SK-N-SH (cell line): ENCODE results near the gene SGSM2. TPM values are rescaled to one million over a fixed set of nuclear protein-coding genes. Genes with fewer than 3 reads are reported as not detected.
A peak's percentile ranks its signal among the peaks of the same experiment; 100 is the strongest.

Source experiments
- CTCF ChIA-PET: fragments of 300-600, 350-600 bp; formaldehyde crosslinking; extraction: SDS; loops from one replicate; lab custom pipeline; 2021; lab: Yijun Ruan, JAX
- POLR2A ChIA-PET: fragments of 350-600 bp; sonication (Branson Sonifier 250); formaldehyde crosslinking; extraction: SDS; loops from one replicate; lab custom pipeline; 2020; ENCODE audit warnings: antibody characterized with exemption, inconsistent platforms; lab: Yijun Ruan, JAX
- DNase-seq: peaks from one replicate; pipeline ENCODE4 v3.0.0; 2012
- H2AFZ ChIP-seq: fragments of 200-600 bp; sonication (generic); 2 replicates; pipeline ENCODE4 v1.8.1; 2016; ENCODE audit warnings: antibody characterized with exemption, mild to moderate bottlenecking, low read depth
- H3F3A ChIP-seq: fragments of 200-600 bp; sonication (generic); replicated peaks from 2 replicates; pipeline ENCODE3; 2016; ENCODE audit warnings: antibody characterized with exemption, mild to moderate bottlenecking; ENCODE audit not compliant: insufficient read depth
- H3K27ac ChIP-seq, 2 experiments: fragments of 200-500 bp in 1 of 2; fragments of 200-600 bp in 1 of 2; sonication (Bioruptor generic) in 1 of 2; sonication (generic), shearing (Covaris generic) in 1 of 2; 2 replicates each; pipeline versions ENCODE4 v1.5.1 to v1.6.1; 2014 to 2016; ENCODE audit warnings: low read depth in 2 of 2, inconsistent platforms in 1 of 2, low read length in 1 of 2, mild to moderate bottlenecking in 1 of 2, mixed read lengths in 1 of 2
- H3K27me3 ChIP-seq: fragments of 200-600 bp; sonication (generic), shearing (Covaris generic); 2 replicates; pipeline ENCODE4 v1.6.1; 2016; ENCODE audit warnings: mixed run types; ENCODE audit not compliant: insufficient read depth
- H3K36me3 ChIP-seq, 2 experiments: fragments of 200-500 bp in 1 of 2; fragments of 200-600 bp in 1 of 2; sonication (Bioruptor generic) in 1 of 2; sonication (generic) in 1 of 2; replicated peaks in 1 of 2; 2 replicates each; pipeline versions ENCODE3 to v1.5.1; 2014 to 2016; ENCODE audit warnings: low read length in 1 of 2, mild to moderate bottlenecking in 1 of 2; ENCODE audit not compliant: insufficient read depth in 2 of 2, control insufficient read depth in 1 of 2
- H3K4me1 ChIP-seq, 2 experiments: fragments of 200-500 bp in 1 of 2; fragments of 200-600 bp in 1 of 2; sonication (Bioruptor generic) in 1 of 2; sonication (generic), shearing (Covaris generic) in 1 of 2; 2 replicates each; pipeline versions ENCODE4 v1.5.1 to v1.6.1; 2014 to 2016; ENCODE audit warnings: low read depth in 1 of 2, low read length in 1 of 2, mixed run types in 1 of 2; ENCODE audit not compliant: insufficient read depth in 2 of 2, control insufficient read depth in 1 of 2
- H3K4me2 ChIP-seq: fragments of 200-600 bp; sonication (generic), shearing (Covaris generic); 2 replicates; pipeline ENCODE4 v1.6.1; 2017; ENCODE audit warnings: mixed run types
- H3K4me3 ChIP-seq, 2 experiments: fragments of 200-500 bp in 1 of 2; fragments of 200-600 bp in 1 of 2; sonication (Bioruptor generic) in 1 of 2; sonication (generic), shearing (Covaris generic) in 1 of 2; 2 replicates each; pipeline versions ENCODE4 v1.5.1 to v1.8.1; 2014 to 2016; ENCODE audit warnings: low read depth in 2 of 2, inconsistent platforms in 1 of 2, low read length in 1 of 2, mild to moderate bottlenecking in 1 of 2, mixed read lengths in 1 of 2, moderate library complexity in 1 of 2
- H3K79me2 ChIP-seq: fragments of 200-600 bp; sonication (generic); 2 replicates; pipeline ENCODE4 v1.8.1; 2017; ENCODE audit warnings: mild to moderate bottlenecking; ENCODE audit not compliant: insufficient read depth
- H3K9ac ChIP-seq: fragments of 200-600 bp; sonication (generic); 2 replicates; pipeline ENCODE4 v1.6.1; 2017; ENCODE audit warnings: mixed run types
- H3K9me2 ChIP-seq: fragments of 200-600 bp; sonication (generic); 2 replicates; pipeline ENCODE4 v1.6.1; 2017; ENCODE audit warnings: mixed run types
- H3K9me3 ChIP-seq: fragments of 200-600 bp; sonication (generic); 2 replicates; pipeline ENCODE4 v1.6.1; 2017; ENCODE audit warnings: mixed run types, mild to moderate bottlenecking, moderate library complexity
- H4K20me1 ChIP-seq: fragments of 200-600 bp; sonication (generic); 2 replicates; pipeline ENCODE4 v1.6.1; 2017; ENCODE audit warnings: mild to moderate bottlenecking, mixed run types; ENCODE audit not compliant: insufficient read depth
- CHD2 ChIP-seq: fragments of 150-350 bp; IDR thresholded peaks from 2 replicates; pipeline ENCODE4 v1.6.1; 2018; ENCODE audit warnings: low read length; ENCODE audit not compliant: partially characterized antibody
- EP300 ChIP-seq, 2 experiments: IDR thresholded peaks; 2 replicates each; pipeline versions ENCODE4 v1.4.0 to v1.6.1; 2012; ENCODE audit warnings: borderline replicate concordance in 1 of 2, low read depth in 1 of 2, low read length in 1 of 2
- EZH2phosphoT487 ChIP-seq: fragments of 200-600 bp; sonication (generic); IDR thresholded peaks from 2 replicates; pipeline ENCODE4 v1.6.1; 2017; ENCODE audit warnings: low read depth, mixed run types, mild to moderate bottlenecking, antibody characterized with exemption, moderate library complexity, borderline replicate concordance
- FOXJ3 ChIP-seq: sonication (generic); formaldehyde crosslinking; IDR thresholded peaks from 2 replicates; pipeline ENCODE4 v1.5.1; 2020; ENCODE audit warnings: mild to moderate bottlenecking, missing genetic modification reagents
- GABPA ChIP-seq: IDR thresholded peaks from 2 replicates; pipeline ENCODE4 v1.4.0; 2012; ENCODE audit warnings: low read depth, mild to moderate bottlenecking
- GATA2 ChIP-seq: sonication (generic); formaldehyde crosslinking; IDR thresholded peaks from 2 replicates; pipeline ENCODE4 v1.5.0; 2020; ENCODE audit warnings: mild to moderate bottlenecking, missing genetic modification reagents
- JUND ChIP-seq: IDR thresholded peaks from 2 replicates; pipeline ENCODE4 v1.4.0; 2012
- MXI1 ChIP-seq: IDR thresholded peaks from 2 replicates; pipeline ENCODE4 v1.6.1; 2012; ENCODE audit warnings: mild to moderate bottlenecking, low read depth, low read length, improper control_type of control experiment
- NFIC ChIP-seq: IDR thresholded peaks from 2 replicates; pipeline ENCODE4 v1.4.0; 2012; ENCODE audit warnings: borderline replicate concordance
- NRF1 ChIP-seq: IDR thresholded peaks from 2 replicates; pipeline ENCODE4 v1.6.1; 2012; ENCODE audit warnings: low read depth, mild to moderate bottlenecking, low read length
- POLR2AphosphoS5 ChIP-seq: IDR thresholded peaks from 2 replicates; pipeline ENCODE4 v1.6.1; 2012; ENCODE audit warnings: low read depth, low read length
- RAD21 ChIP-seq: IDR thresholded peaks from 2 replicates; pipeline ENCODE4 v1.6.1; 2012; ENCODE audit warnings: mild to moderate bottlenecking, low read length
- RCOR1 ChIP-seq: fragments of 150-350 bp; IDR thresholded peaks from 2 replicates; pipeline ENCODE4 v1.6.1; 2017; ENCODE audit warnings: antibody characterized with exemption, low read length
- RFX5 ChIP-seq: IDR thresholded peaks from 2 replicates; pipeline ENCODE4 v1.6.1; 2012; ENCODE audit warnings: mild to moderate bottlenecking, improper control_type of control experiment, low read length
- RXRA ChIP-seq: IDR thresholded peaks from 2 replicates; pipeline ENCODE4 v1.4.0; 2012; ENCODE audit warnings: low read depth, mild to moderate bottlenecking, borderline replicate concordance
- SMC3 ChIP-seq: IDR thresholded peaks from 2 replicates; pipeline ENCODE4 v1.6.1; 2012; ENCODE audit warnings: low read depth, low read length, improper control_type of control experiment
- WGBS: methylation state at CpG from one replicate; pipeline ENCODE4 v1.1.6; 2017; ENCODE audit warnings: low lambda C conversion rate; 5-methylcytosine and 5-hydroxymethylcytosine counted together
- polyA plus RNA-seq, 3 experiments: library from polyadenylated mRNA; depleted of rRNA; stranded (reverse); fragments of >200 nt; gene quantifications; 2 replicates each; pipeline ENCODE4 v1.2.3, GENCODE V29; 2012
- TF ChIP-seq, protein P1 (sequence below): IDR thresholded peaks from 2 replicates; pipeline ENCODE4 v1.6.1; 2012; ENCODE audit warnings: mild to moderate bottlenecking, low read depth, low read length, moderate library complexity
- TF ChIP-seq, protein P2 (sequence below): IDR thresholded peaks from 2 replicates; pipeline ENCODE4 v1.4.0; 2012; ENCODE audit warnings: low read depth, borderline replicate concordance
- TF ChIP-seq, protein P3 (sequence below): fragments of 150-350 bp; IDR thresholded peaks from 2 replicates; pipeline ENCODE4 v1.6.1; 2017; ENCODE audit warnings: antibody characterized with exemption, low read length, low read depth, borderline replicate concordance
- TF ChIP-seq, protein P4 (sequence below): fragments of 200-600 bp; sonication (generic); IDR thresholded peaks from 2 replicates; pipeline ENCODE4 v1.6.1; 2017; ENCODE audit warnings: antibody characterized with exemption, mild to moderate bottlenecking, moderate library complexity
- TF ChIP-seq, protein P5 (sequence below): fragments of 150-350 bp; IDR thresholded peaks from 2 replicates; pipeline ENCODE4 v1.6.1; 2016; ENCODE audit warnings: mild to moderate bottlenecking, low read depth, low read length

Gene SGSM2
- polyA plus RNA-seq, 1 of the 3 experiments (the other 2 are of a cell fraction), result 85.9 TPM

DNA sequence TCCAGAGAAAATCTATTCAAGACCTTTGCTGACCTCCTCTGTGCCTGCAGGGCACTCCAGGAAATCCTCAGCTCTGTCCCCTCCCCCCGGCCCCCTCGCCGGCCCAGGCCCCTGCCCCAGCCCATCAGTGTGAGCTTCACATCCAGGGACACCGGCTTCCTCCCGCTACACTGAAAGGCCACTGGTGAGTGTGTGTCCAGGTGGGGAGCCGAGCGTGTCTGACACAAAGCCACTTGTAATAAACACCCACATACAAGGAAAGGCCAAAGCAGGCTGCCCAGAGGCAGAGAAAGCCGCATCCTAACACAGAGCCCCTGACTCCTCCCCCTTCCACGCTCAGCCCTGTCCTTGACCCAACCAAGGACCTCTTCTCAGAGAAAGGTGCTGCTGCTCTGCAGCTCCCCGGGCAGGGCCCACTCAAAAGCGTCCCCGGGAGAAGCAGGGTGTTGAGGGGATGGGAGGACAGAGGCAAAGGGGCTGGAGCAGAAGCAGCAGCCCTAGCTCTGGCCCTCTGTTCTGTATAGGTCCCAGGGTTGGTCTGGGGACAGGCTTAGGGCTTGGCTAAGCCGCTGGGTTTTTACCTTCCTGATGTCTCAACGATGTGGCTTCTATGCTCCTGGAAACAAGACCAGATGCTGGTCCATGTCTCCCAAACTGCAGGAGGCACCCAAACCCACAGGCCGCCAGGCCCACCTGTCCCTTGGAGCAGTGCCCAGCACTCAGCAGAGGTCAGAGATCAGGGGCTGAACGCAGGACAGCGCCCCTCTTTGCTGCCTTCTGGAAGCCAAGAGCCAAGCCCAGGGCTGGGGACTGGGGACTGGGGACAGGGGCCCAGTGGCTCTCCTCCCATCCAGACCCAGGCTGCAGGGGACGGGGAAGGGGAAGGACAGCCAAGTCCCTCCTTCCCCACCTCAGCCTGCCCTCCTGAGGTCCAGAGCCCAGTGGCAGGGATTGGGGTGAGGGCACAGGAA is 48.2 kb downstream of the SGSM2 start (continued):
- TF ChIP-seq, protein P1, sequence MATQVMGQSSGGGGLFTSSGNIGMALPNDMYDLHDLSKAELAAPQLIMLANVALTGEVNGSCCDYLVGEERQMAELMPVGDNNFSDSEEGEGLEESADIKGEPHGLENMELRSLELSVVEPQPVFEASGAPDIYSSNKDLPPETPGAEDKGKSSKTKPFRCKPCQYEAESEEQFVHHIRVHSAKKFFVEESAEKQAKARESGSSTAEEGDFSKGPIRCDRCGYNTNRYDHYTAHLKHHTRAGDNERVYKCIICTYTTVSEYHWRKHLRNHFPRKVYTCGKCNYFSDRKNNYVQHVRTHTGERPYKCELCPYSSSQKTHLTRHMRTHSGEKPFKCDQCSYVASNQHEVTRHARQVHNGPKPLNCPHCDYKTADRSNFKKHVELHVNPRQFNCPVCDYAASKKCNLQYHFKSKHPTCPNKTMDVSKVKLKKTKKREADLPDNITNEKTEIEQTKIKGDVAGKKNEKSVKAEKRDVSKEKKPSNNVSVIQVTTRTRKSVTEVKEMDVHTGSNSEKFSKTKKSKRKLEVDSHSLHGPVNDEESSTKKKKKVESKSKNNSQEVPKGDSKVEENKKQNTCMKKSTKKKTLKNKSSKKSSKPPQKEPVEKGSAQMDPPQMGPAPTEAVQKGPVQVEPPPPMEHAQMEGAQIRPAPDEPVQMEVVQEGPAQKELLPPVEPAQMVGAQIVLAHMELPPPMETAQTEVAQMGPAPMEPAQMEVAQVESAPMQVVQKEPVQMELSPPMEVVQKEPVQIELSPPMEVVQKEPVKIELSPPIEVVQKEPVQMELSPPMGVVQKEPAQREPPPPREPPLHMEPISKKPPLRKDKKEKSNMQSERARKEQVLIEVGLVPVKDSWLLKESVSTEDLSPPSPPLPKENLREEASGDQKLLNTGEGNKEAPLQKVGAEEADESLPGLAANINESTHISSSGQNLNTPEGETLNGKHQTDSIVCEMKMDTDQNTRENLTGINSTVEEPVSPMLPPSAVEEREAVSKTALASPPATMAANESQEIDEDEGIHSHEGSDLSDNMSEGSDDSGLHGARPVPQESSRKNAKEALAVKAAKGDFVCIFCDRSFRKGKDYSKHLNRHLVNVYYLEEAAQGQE, result no peak
- TF ChIP-seq GATA2 (CRISPR knock-in tag) (no peak), RFX5 (no peak), RAD21 (no peak), EZH2phosphoT487 (no peak), NFIC (no peak), FOXJ3 (no peak), RCOR1 (no peak), NRF1 (no peak), SMC3 (no peak), GABPA (no peak)
- TF ChIP-seq, protein P2, sequence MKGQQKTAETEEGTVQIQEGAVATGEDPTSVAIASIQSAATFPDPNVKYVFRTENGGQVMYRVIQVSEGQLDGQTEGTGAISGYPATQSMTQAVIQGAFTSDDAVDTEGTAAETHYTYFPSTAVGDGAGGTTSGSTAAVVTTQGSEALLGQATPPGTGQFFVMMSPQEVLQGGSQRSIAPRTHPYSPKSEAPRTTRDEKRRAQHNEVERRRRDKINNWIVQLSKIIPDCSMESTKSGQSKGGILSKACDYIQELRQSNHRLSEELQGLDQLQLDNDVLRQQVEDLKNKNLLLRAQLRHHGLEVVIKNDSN, result no peak
- TF ChIP-seq, protein P3, sequence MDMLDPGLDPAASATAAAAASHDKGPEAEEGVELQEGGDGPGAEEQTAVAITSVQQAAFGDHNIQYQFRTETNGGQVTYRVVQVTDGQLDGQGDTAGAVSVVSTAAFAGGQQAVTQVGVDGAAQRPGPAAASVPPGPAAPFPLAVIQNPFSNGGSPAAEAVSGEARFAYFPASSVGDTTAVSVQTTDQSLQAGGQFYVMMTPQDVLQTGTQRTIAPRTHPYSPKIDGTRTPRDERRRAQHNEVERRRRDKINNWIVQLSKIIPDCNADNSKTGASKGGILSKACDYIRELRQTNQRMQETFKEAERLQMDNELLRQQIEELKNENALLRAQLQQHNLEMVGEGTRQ, result no peak

DNA sequence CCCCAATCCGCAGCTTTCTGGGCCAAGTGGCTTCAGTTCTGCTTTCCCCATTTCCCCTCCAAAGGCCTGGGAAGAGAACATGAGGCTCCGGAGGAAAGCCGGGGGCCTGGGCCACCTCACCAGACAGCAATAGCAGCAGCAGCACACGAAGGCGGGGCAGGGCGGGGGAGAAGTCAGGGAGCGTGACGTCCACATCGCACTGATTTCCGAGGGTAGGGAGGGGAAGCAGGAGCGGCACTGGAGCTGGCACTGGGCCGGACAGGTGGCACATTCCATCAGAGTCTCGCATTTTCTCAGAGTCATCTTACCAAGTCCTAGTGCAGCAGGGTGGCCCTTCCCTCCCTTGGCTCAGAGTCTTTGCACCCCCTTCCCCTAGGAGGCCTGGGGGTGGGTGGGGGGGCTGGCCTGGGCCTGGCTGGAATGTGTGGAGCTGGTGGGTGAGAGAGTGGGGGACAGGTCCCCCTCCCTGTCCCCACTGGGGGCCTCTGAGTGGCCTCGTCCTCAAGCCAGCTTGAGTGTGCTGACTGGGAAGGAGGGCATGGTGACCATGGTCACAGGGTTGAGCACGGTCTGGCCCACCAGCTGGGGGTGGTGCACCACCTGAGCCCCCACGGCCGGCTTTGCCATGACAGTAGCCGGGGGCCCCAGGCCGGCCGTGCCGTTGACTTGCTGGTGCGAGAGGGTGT is 49.2 kb downstream of the SGSM2 start:
- 91% methylated on average over 22 of the region's 22 CpGs for WGBS
- CTCF ChIA-PET, result interaction anchor here (2.1 to 26.4 kb wide), 2 partner anchors 23 to 33 kb away, joined by 8 to 654 read pairs; partner anchors contain the start of gene MNT
- no peak overlapping the region for H3K4me2 ChIP-seq
- TF ChIP-seq, protein P4, sequence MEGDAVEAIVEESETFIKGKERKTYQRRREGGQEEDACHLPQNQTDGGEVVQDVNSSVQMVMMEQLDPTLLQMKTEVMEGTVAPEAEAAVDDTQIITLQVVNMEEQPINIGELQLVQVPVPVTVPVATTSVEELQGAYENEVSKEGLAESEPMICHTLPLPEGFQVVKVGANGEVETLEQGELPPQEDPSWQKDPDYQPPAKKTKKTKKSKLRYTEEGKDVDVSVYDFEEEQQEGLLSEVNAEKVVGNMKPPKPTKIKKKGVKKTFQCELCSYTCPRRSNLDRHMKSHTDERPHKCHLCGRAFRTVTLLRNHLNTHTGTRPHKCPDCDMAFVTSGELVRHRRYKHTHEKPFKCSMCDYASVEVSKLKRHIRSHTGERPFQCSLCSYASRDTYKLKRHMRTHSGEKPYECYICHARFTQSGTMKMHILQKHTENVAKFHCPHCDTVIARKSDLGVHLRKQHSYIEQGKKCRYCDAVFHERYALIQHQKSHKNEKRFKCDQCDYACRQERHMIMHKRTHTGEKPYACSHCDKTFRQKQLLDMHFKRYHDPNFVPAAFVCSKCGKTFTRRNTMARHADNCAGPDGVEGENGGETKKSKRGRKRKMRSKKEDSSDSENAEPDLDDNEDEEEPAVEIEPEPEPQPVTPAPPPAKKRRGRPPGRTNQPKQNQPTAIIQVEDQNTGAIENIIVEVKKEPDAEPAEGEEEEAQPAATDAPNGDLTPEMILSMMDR, result no peak
- TF ChIP-seq FOXJ3, result no peak
- no peak for TF ChIP-seq JUND
- TF ChIP-seq POLR2AphosphoS5, result no peak
- no peak for TF ChIP-seq RXRA
- no peak for TF ChIP-seq GATA2 (CRISPR knock-in tag)
- TF ChIP-seq EP300 (IDR thresholded peaks at IDR 0.05; ENCODE audit: borderline replicate concordance in 1 of 2, low read depth in 1 of 2, low read length in 1 of 2), result no peak
- TF ChIP-seq, protein P5, sequence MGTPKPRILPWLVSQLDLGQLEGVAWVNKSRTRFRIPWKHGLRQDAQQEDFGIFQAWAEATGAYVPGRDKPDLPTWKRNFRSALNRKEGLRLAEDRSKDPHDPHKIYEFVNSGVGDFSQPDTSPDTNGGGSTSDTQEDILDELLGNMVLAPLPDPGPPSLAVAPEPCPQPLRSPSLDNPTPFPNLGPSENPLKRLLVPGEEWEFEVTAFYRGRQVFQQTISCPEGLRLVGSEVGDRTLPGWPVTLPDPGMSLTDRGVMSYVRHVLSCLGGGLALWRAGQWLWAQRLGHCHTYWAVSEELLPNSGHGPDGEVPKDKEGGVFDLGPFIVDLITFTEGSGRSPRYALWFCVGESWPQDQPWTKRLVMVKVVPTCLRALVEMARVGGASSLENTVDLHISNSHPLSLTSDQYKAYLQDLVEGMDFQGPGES, result no peak
- TF ChIP-seq NFIC, result no peak
- TF ChIP-seq RAD21, result no peak
- no peak for TF ChIP-seq MXI1
- no peak for TF ChIP-seq CHD2

More for the DNA sequence above, 49.2 kb downstream of the SGSM2 start:
- Histone ChIP-seq H4K20me1 (peaks cover 11% of the 10 kb centered on the region; the same call in 1 of the 2 replicates), H3K79me2 (peaks cover 19% of the 10 kb centered on the region), H3K36me3 (peaks cover 10 to 18% of the 10 kb centered on the region in 2 experiments), H3K9ac (no peak overlapping the region), H3K9me2 (no peaks in the 10 kb centered on the region), H3F3A (peaks cover 10% of the 10 kb centered on the region), H3K4me1 (peaks cover 0 to 44% of the 10 kb centered on the region in 2 experiments; a peak in 1 of 4 replicates), H3K4me3 (no peak overlapping the region), H3K27me3 (no peaks in the 10 kb centered on the region), H3K27ac (no peak overlapping the region; a peak in 1 of 4 replicates), H2AFZ (no peak overlapping the region), H3K9me3 (no peaks in the 10 kb centered on the region)
- POLR2A ChIA-PET, result interaction anchor here (0.6 to 0.9 kb wide), 2 partner anchors 26 to 29 kb away, joined by 3 read pairs; no protein-coding TSS in a partner anchor
- DNase-seq, result peak; percentile 10
